B cell (primary cell): ENCODE results near the gene CTNNA2. TPM values are rescaled to one million over a fixed set of nuclear protein-coding genes. Genes with fewer than 3 reads are reported as not detected.

Experiments used
- ATAC-seq: fragments of 200-7000 bp; cut with Tn5 transposase; one replicate; pipeline ENCODE4 v1.10.0; 2021; ENCODE audit warnings: low read depth, mild to moderate bottlenecking, moderate number of reproducible peaks, moderate library complexity
- CTCF ChIA-PET: fragments of 350-600 bp; sonication (Branson Sonifier 250); formaldehyde crosslinking; loops from one replicate; lab custom pipeline; 2021; ENCODE audit warnings: antibody characterized with exemption, inconsistent platforms; lab: Charles Lee
- POLR2A ChIA-PET: fragments of 350-600 bp; sonication (Branson Sonifier 250); formaldehyde crosslinking; loops from one replicate; lab custom pipeline; 2021; ENCODE audit warnings: antibody characterized with exemption; lab: Charles Lee
- DNase-seq: peaks from one replicate; pipeline ENCODE4 v3.0.0; 2013
- H2AFZ ChIP-seq: 2 replicates; pipeline ENCODE4 v1.6.1; 2012; ENCODE audit warnings: mild to moderate bottlenecking, low read depth, low read length; ENCODE audit not compliant: insufficient read depth, poor library complexity, severe bottlenecking
- H3K27ac ChIP-seq, 2 donors: 1 replicate in 1 of 2; 2 replicates in 1 of 2; pipeline ENCODE4 v1.5.1; 2012 to 2013; ENCODE audit warnings: low read length in 2 of 2, mild to moderate bottlenecking in 2 of 2, moderate library complexity in 1 of 2
- H3K27me3 ChIP-seq, 4 experiments: fragments of 200-600 bp in 1 of 4; sonication (generic) in 1 of 4; replicated peaks in 1 of 4; 1 replicate in 2 of 4; 2 replicates in 2 of 4; pipeline versions ENCODE4 v1.6.1 to v1.7.0; 2013 to 2016; ENCODE audit warnings: low read length in 3 of 4, mild to moderate bottlenecking in 2 of 4, mixed read lengths in 1 of 4, moderate library complexity in 1 of 4; ENCODE audit not compliant: insufficient read depth in 4 of 4, control insufficient read depth in 3 of 4; ENCODE audit errors: control extremely low read depth in 1 of 4
- H3K36me3 ChIP-seq, 2 experiments: replicated peaks in 1 of 2; 1 replicate in 1 of 2; 2 replicates in 1 of 2; pipeline versions ENCODE4 v1.6.1 to v1.7.1; 2013; ENCODE audit warnings: low read length in 1 of 2; ENCODE audit not compliant: insufficient read depth in 2 of 2, control insufficient read depth in 1 of 2; ENCODE audit errors: control extremely low read depth in 1 of 2, extremely low read depth in 1 of 2
- H3K4me1 ChIP-seq, 2 donors: fragments of 200-600 bp in 1 of 2; sonication (generic) in 1 of 2; 1 replicate in 1 of 2; 2 replicates in 1 of 2; pipeline versions ENCODE4 v1.5.1 to v1.6.1; 2013 to 2017; ENCODE audit warnings: low read length in 2 of 2; ENCODE audit not compliant: control insufficient read depth in 2 of 2, insufficient read depth in 2 of 2
- H3K4me2 ChIP-seq: replicated peaks from 2 replicates; pipeline ENCODE3; 2012; ENCODE audit warnings: mild to moderate bottlenecking, low read depth, low read length; ENCODE audit not compliant: poor library complexity, severe bottlenecking
- H3K4me3 ChIP-seq, 5 experiments: fragments of 200-600 bp in 1 of 5; sonication (generic) in 1 of 5; 1 replicate in 3 of 5; 2 replicates in 2 of 5; pipeline versions ENCODE4 v1.5.1 to v1.7.0; 2011 to 2016; ENCODE audit warnings: low read length in 4 of 5, mild to moderate bottlenecking in 4 of 5, low read depth in 2 of 5, control low read depth in 1 of 5, moderate library complexity in 1 of 5; ENCODE audit not compliant: insufficient read depth in 1 of 5; ENCODE audit errors: control extremely low read depth in 1 of 5, extremely low read depth in 1 of 5
- H3K79me2 ChIP-seq: fragments of 200-600 bp; sonication (generic); one replicate; pipeline ENCODE4 v1.6.0; 2016; ENCODE audit warnings: low read length; ENCODE audit not compliant: control insufficient read depth, insufficient read depth
- H3K9ac ChIP-seq: fragments of 200-600 bp; sonication (generic); 2 replicates; pipeline ENCODE4 v1.6.1; 2017; ENCODE audit warnings: mild to moderate bottlenecking, low read length, moderate library complexity
- H3K9me3 ChIP-seq, 3 donors: one replicate each; pipeline versions ENCODE4 v1.6.1 to v1.7.1; 2013; ENCODE audit warnings: low read length in 2 of 3; ENCODE audit not compliant: control insufficient read depth in 2 of 3, insufficient read depth in 1 of 3; ENCODE audit errors: control extremely low read depth in 1 of 3
- H4K20me1 ChIP-seq: 2 replicates; pipeline ENCODE4 v1.6.0; 2012; ENCODE audit warnings: mild to moderate bottlenecking, low read length; ENCODE audit not compliant: insufficient read depth, control insufficient read depth, poor library complexity, severe bottlenecking
- H3K27ac Mint-ChIP-seq: one replicate; pipeline ENCODE4 v1.8.0; 2021; ENCODE audit warnings: mixed read lengths
- H3K27me3 Mint-ChIP-seq: one replicate; pipeline ENCODE4 v1.8.0; 2021; ENCODE audit warnings: mixed read lengths
- H3K4me1 Mint-ChIP-seq: one replicate; pipeline ENCODE4 v1.8.0; 2021; ENCODE audit warnings: mixed read lengths
- H3K4me3 Mint-ChIP-seq: one replicate; pipeline ENCODE4 v1.8.0; 2021; ENCODE audit warnings: mixed read lengths
- H3K9me3 Mint-ChIP-seq: one replicate; pipeline ENCODE4 v1.8.0; 2022; ENCODE audit warnings: mixed read lengths; ENCODE audit not compliant: insufficient read depth
- EZH2 ChIP-seq: IDR thresholded peaks from 2 replicates; pipeline ENCODE4 v1.6.1; 2012; ENCODE audit warnings: borderline replicate concordance, low read depth, mild to moderate bottlenecking, moderate library complexity, low read length; ENCODE audit not compliant: insufficient read depth, poor library complexity, severe bottlenecking
- WGBS: methylation state at CpG from one replicate; pipeline ENCODE4 v1.1.5; 2013; ENCODE audit warnings: missing lambda C conversion rate; ENCODE audit not compliant: insufficient coverage; 5-methylcytosine and 5-hydroxymethylcytosine counted together
- intact Hi-C: fragments of 100-400 bp; cut with micrococcal nuclease; formaldehyde crosslinking; loops from one replicate; pipeline ENCODE4 v1.10.0; 2022
- polyA plus RNA-seq: library from polyadenylated mRNA; depleted of rRNA; stranded (reverse); fragments of >200 nt; gene quantifications from 2 replicates; pipeline ENCODE4 v1.2.3, GENCODE V29; 2012
- total RNA-seq, 2 donors: library from RNA; stranded (reverse); fragments of 120-200 nt in 1 of 2; gene quantifications; 1 replicate in 1 of 2; 2 replicates in 1 of 2; pipeline versions ENCODE4 v1.2.3 to v1.2.4, GENCODE V29; 2013 to 2022
- TF ChIP-seq, protein P1 (sequence below): fragments of 200-600 bp; IDR thresholded peaks from one replicate; pipeline ENCODE4 v1.8.0; 2022; ENCODE audit warnings: antibody characterized with exemption, mild to moderate bottlenecking

The CTNNA2 gene
- total and polyA plus RNA-seq, 2 donors (not counting 1 experiment from before 2014, with no cell fraction given), result not detected

DNA sequence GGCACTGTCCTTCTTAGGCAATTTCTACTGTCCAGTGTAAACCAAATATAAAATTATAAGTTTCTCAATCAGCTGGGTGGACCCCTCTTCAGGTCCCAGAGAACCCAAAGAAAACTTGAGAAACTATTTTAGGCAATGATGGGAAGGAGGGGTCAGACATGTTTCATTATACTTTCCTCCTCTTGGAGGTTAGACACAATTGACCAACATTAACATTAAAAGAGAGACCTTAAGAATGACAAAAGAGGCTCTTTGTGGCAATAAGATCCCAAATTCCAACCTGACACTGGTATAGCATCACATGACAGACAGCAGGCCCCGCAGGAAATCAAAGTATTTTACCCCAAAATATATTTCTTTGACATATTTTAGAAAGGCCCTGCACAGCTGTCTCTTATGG, 718.6 kb downstream of the CTNNA2 start:
- Histone ChIP-seq H3K4me3 (no peak overlapping the region), H3K9me3 (peaks cover 0 to 2% (median 0%) of the 10 kb centered on the region in 3 donors), H3K27me3 (no peaks in the 10 kb centered on the region), H2AFZ (no peak overlapping the region), H3K9ac (no peak overlapping the region), H3K4me2 (no peak overlapping the region), H3K79me2 (no peaks in the 10 kb centered on the region), H4K20me1 (no peaks in the 10 kb centered on the region), H3K27ac (no peak overlapping the region), H3K36me3 (no peaks in the 10 kb centered on the region), H3K4me1 (no peaks in the 10 kb centered on the region)
- H3K27me3 Mint-ChIP-seq, result no peaks in the 10 kb centered on the region
- no peak overlapping the region for H3K4me3 Mint-ChIP-seq
- DNase-seq (no peak), ATAC-seq (no peak)
- intact Hi-C loops, result no loop called here
- TF ChIP-seq EZH2, result no peak
- TF ChIP-seq, protein P1, sequence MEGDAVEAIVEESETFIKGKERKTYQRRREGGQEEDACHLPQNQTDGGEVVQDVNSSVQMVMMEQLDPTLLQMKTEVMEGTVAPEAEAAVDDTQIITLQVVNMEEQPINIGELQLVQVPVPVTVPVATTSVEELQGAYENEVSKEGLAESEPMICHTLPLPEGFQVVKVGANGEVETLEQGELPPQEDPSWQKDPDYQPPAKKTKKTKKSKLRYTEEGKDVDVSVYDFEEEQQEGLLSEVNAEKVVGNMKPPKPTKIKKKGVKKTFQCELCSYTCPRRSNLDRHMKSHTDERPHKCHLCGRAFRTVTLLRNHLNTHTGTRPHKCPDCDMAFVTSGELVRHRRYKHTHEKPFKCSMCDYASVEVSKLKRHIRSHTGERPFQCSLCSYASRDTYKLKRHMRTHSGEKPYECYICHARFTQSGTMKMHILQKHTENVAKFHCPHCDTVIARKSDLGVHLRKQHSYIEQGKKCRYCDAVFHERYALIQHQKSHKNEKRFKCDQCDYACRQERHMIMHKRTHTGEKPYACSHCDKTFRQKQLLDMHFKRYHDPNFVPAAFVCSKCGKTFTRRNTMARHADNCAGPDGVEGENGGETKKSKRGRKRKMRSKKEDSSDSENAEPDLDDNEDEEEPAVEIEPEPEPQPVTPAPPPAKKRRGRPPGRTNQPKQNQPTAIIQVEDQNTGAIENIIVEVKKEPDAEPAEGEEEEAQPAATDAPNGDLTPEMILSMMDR, result no peak
- ChIA-PET POLR2A (no interaction called here), CTCF (no interaction called here)
- H3K27ac Mint-ChIP-seq, result no peak overlapping the region
- no CpG with 5 or more reads among the region's 1 CpG for WGBS
- no peaks in the 10 kb centered on the region for H3K4me1 Mint-ChIP-seq
- H3K9me3 Mint-ChIP-seq, result peaks cover 4% of the 10 kb centered on the region

DNA sequence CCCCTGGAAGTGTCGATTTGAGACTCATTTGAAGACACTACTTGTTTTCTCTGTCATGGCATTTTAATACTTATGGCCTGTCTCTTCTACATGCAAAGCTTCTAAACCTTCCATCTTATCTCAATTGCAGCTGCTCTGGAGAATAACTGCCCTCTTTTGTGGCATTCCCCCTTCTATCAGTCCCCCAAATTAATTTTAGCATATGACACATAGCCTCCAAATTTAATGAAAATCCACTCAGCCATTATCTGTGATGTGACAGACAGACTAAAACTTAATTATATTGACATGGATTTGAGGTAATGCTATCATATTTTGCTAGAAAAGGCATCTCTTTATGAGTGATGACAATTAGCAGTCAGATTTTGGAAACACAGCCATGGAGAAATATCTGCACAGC, 720.5 kb downstream of the CTNNA2 start:
- Histone ChIP-seq H3K27me3 (no peaks in the 10 kb centered on the region), H3K4me3 (no peak overlapping the region), H3K9me3 (peaks cover 0 to 3% (median 0%) of the 10 kb centered on the region in 3 donors), H4K20me1 (no peaks in the 10 kb centered on the region), H2AFZ (no peak overlapping the region), H3K79me2 (no peaks in the 10 kb centered on the region), H3K4me1 (no peaks in the 10 kb centered on the region), H3K27ac (no peak overlapping the region), H3K9ac (no peak overlapping the region), H3K4me2 (no peak overlapping the region), H3K36me3 (no peaks in the 10 kb centered on the region)
- ChIA-PET POLR2A (no interaction called here), CTCF (interaction anchor here (0.6 kb wide), 1 partner anchor 1047 kb away, joined by 3 read pairs; no protein-coding TSS in a partner anchor)
- WGBS, result 67% methylated on average over 1 of the region's 1 CpG
- no peaks in the 10 kb centered on the region for H3K27me3 Mint-ChIP-seq
- TF ChIP-seq, protein P1, result no peak
- TF ChIP-seq EZH2, result no peak
- no peaks in the 10 kb centered on the region for H3K4me1 Mint-ChIP-seq
- H3K27ac Mint-ChIP-seq, result no peak overlapping the region
- no peak overlapping the region for H3K4me3 Mint-ChIP-seq
- intact Hi-C loops, result no loop called here
- ATAC-seq, result no peak
- peaks cover 4% of the 10 kb centered on the region for H3K9me3 Mint-ChIP-seq
- DNase-seq, result no peak
